T-cell (primary cell): ENCODE measurements around the gene KMT2E. TPM values are rescaled to one million over a fixed set of nuclear protein-coding genes. Genes with fewer than 3 reads are reported as not detected.
A peak's percentile ranks its signal among the peaks of the same experiment; 100 is the strongest.

ENCODE experiments used
- ATAC-seq, 4 experiments: fragments of 200-7000 bp in 3 of 4; fragments of 150-1000 bp in 1 of 4; cut with Tn5 transposase; replicated peaks in 1 of 4; 1 replicate in 3 of 4; 2 replicates in 1 of 4; pipeline ENCODE4 v1.10.0; 2021; ENCODE audit warnings: moderate library complexity in 3 of 4, mild to moderate bottlenecking in 2 of 4, moderate number of reproducible peaks in 1 of 4
- CTCF ChIA-PET, 2 donors: fragments of 300-600 bp; sonication (Branson Sonifier 250); formaldehyde crosslinking; loops; one replicate each; lab custom pipeline; 2022; ENCODE audit warnings: antibody characterized with exemption in 2 of 2; lab: Charles Lee
- POLR2A ChIA-PET, 2 donors: fragments of 300-600 bp; sonication (Branson Sonifier 250); formaldehyde crosslinking; loops; one replicate each; lab custom pipeline; 2022; ENCODE audit warnings: antibody characterized with exemption in 2 of 2; lab: Charles Lee
- DNase-seq, 35 experiments: peaks; one replicate each; pipeline versions ENCODE4 v3.0.0 to v3.0.0-alpha.2; 2013 to 2023
- H3K27ac ChIP-seq: one replicate; pipeline ENCODE4 v1.5.1; 2013; ENCODE audit warnings: low read length
- H3K27me3 ChIP-seq, 2 experiments: replicated peaks in 1 of 2; 1 replicate in 1 of 2; 2 replicates in 1 of 2; pipeline versions ENCODE4 v1.6.1 to v1.7.0; 2013; ENCODE audit warnings: low read length in 1 of 2, mixed read lengths in 1 of 2; ENCODE audit not compliant: control insufficient read depth in 2 of 2, insufficient read depth in 2 of 2; ENCODE audit errors: extremely low read depth in 1 of 2
- H3K36me3 ChIP-seq, 2 donors: 1 replicate in 1 of 2; 2 replicates in 1 of 2; pipeline versions ENCODE4 v1.6.1 to v1.7.0; 2013; ENCODE audit warnings: low read length in 1 of 2; ENCODE audit not compliant: control insufficient read depth in 2 of 2, insufficient read depth in 1 of 2; ENCODE audit errors: extremely low read depth in 1 of 2
- H3K4me1 ChIP-seq, 2 experiments: 1 replicate in 1 of 2; 2 replicates in 1 of 2; pipeline versions ENCODE4 v1.6.1 to v1.7.0; 2013; ENCODE audit warnings: low read length in 2 of 2, mixed read lengths in 1 of 2; ENCODE audit not compliant: insufficient read depth in 2 of 2, control insufficient read depth in 1 of 2; ENCODE audit errors: extremely low read depth in 1 of 2
- H3K4me3 ChIP-seq, 2 donors: 1 replicate in 1 of 2; 2 replicates in 1 of 2; pipeline versions ENCODE4 v1.5.1 to v1.7.0; 2013; ENCODE audit warnings: mild to moderate bottlenecking in 2 of 2, low read length in 1 of 2, moderate library complexity in 1 of 2; ENCODE audit not compliant: control insufficient read depth in 1 of 2; ENCODE audit errors: extremely low read depth in 1 of 2
- H3K9me3 ChIP-seq: 2 replicates; pipeline ENCODE4 v1.7.0; 2013
- H3K27ac Mint-ChIP-seq, 2 donors: one replicate each; pipeline ENCODE4 v1.8.0; 2020 to 2021; ENCODE audit warnings: mild to moderate bottlenecking in 2 of 2, mixed read lengths in 2 of 2
- H3K27me3 Mint-ChIP-seq, 2 donors: one replicate each; pipeline ENCODE4 v1.8.0; 2021 to 2022; ENCODE audit warnings: mixed read lengths in 2 of 2
- H3K36me3 Mint-ChIP-seq: one replicate; pipeline ENCODE4 v1.8.0; 2021; ENCODE audit warnings: mixed read lengths
- H3K4me1 Mint-ChIP-seq, 3 donors: one replicate each; pipeline ENCODE4 v1.8.0; 2020 to 2022; ENCODE audit warnings: mixed read lengths in 3 of 3, mild to moderate bottlenecking in 1 of 3
- H3K4me3 Mint-ChIP-seq, 3 donors: one replicate each; pipeline ENCODE4 v1.8.0; 2020 to 2022; ENCODE audit warnings: mild to moderate bottlenecking in 3 of 3, mixed read lengths in 3 of 3, moderate library complexity in 3 of 3
- H3K9me3 Mint-ChIP-seq, 3 donors: one replicate each; pipeline ENCODE4 v1.8.0; 2020 to 2022; ENCODE audit warnings: mixed read lengths in 3 of 3
- WGBS: methylation state at CpG from one replicate; pipeline ENCODE4 v1.1.5; 2013; ENCODE audit warnings: missing lambda C conversion rate; ENCODE audit not compliant: insufficient coverage; 5-methylcytosine and 5-hydroxymethylcytosine counted together
- total RNA-seq, 35 experiments: library from RNA in 6 of 35; stranded (reverse) in 6 of 35; fragments of 120-200 nt in 1 of 35; gene quantifications; one replicate each; pipeline versions ENCODE4 v1.2.1 to v1.2.4 and lab custom pipeline; 2013 to 2026

The KMT2E gene
- total RNA-seq, 5 donors from 2014 or later (not counting 1 experiment from before 2014, with no cell fraction given) = 164 to 260 (median 169) TPM

DNA sequence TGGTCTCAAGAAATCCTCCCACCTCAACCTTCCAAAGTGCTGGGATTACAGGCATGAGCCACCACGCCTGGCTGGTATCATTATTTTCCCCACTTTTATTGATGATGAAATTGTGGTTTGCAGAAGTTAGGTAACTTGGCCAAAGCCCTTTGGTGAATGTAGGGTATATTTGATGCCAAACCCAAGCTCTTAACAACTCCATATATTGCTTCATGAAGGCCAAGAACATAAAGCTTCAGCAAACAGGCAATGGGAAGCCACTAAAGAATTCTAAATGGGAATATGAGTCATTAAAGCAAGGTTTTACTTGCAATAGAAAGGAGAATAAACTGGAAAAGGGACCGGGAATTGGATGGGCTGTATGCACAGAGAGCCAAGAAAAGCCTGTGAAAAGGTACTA, 142.7 kb downstream of the KMT2E start:
- Mint-ChIP-seq H3K27ac (peak overlapping the region in 1 of 2 donors; percentile 5), H3K27me3 (no peaks in the 10 kb centered on the region), H3K36me3 (peaks cover 34% of the 10 kb centered on the region), H3K4me3 (no peak overlapping the region), H3K9me3 (no peaks in the 10 kb centered on the region), H3K4me1 (peaks cover 6 to 14% (median 9%) of the 10 kb centered on the region in 3 donors)
- ChIA-PET CTCF (no interaction called here), POLR2A (no interaction called here)
- Histone ChIP-seq H3K27ac (no peak overlapping the region), H3K9me3 (no peaks in the 10 kb centered on the region), H3K4me1 (no peaks in the 10 kb centered on the region), H3K27me3 (no peaks in the 10 kb centered on the region), H3K4me3 (no peak overlapping the region), H3K36me3 (peaks cover 0 to 38% of the 10 kb centered on the region in 2 donors)
- WGBS = 100% methylated on average over 1 of the region's 2 CpGs
- ATAC-seq (no peak), DNase-seq (no peak)

DNA sequence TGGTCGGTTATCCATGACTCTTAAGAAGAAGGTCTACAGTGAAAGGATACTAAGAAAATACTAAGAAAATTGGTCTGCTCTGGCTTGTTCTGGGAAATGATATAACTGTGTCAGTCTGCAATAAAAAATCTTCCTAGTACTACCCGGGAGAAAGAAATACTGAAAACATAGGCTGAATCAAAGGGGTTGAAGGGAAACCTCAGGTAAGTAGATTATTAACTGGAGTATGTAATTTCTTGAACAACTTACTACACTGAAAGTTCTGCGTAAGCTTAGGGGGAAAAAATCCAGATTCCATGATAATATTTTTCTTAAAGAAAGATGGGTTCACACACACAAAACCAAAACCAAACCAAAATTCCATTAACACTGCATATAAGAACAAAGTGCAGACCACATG, 143.3 kb downstream of the KMT2E start:
- Histone ChIP-seq H3K27me3 (no peaks in the 10 kb centered on the region), H3K27ac (no peak overlapping the region), H3K4me3 (no peak overlapping the region), H3K4me1 (no peaks in the 10 kb centered on the region), H3K9me3 (no peaks in the 10 kb centered on the region), H3K36me3 (peaks cover 0 to 38% of the 10 kb centered on the region in 2 donors)
- no CpG with 5 or more reads among the region's 3 CpGs for WGBS
- POLR2A ChIA-PET = no interaction called here
- Mint-ChIP-seq H3K4me1 (peaks cover 6 to 14% (median 9%) of the 10 kb centered on the region in 3 donors), H3K9me3 (no peaks in the 10 kb centered on the region), H3K36me3 (peaks cover 34% of the 10 kb centered on the region), H3K27me3 (no peaks in the 10 kb centered on the region), H3K4me3 (no peak overlapping the region), H3K27ac (no peak overlapping the region)
- CTCF ChIA-PET = interaction anchor here in 1 of 2 donors (0.6 kb wide), 1 partner anchor 277 kb away, joined by 4 read pairs; no protein-coding TSS in a partner anchor
- no peak for ATAC-seq
- no peak for DNase-seq

DNA sequence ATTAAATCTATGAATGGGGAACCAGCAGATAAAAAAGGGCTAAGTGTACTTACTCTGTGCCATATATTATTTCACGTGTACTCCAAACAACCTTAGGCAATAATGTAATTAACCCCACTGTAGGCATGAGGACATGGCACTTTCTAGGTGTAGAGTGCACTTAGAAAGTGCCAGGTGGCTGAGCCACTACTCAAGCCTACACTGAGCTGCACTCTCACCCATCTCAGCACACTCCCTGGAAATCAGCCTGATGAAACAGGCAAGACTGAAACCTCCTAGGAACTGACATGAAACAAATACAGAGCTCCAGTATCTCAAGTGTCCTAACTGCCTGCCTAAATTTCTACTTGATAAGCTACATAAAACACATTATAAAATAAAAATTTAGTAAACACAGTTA, 147.4 kb downstream of the KMT2E start:
- ChIA-PET CTCF (no interaction called here), POLR2A (interaction anchor here in 1 of 2 donors (0.6 kb wide), 2 partner anchors 19 to 63 kb away, joined by 4 to 6 read pairs; no protein-coding TSS in a partner anchor)
- no peaks in the 10 kb centered on the region for H3K4me1 ChIP-seq
- Mint-ChIP-seq H3K4me3 (no peak overlapping the region), H3K27me3 (no peaks in the 10 kb centered on the region), H3K27ac (no peak overlapping the region), H3K4me1 (peaks cover 2 to 6% (median 2%) of the 10 kb centered on the region in 3 donors), H3K9me3 (no peaks in the 10 kb centered on the region), H3K36me3 (peaks cover 50% of the 10 kb centered on the region)
- no peaks in the 10 kb centered on the region for H3K9me3 ChIP-seq
- ATAC-seq (no peak), DNase-seq (no peak)
- peaks cover 4 to 52% of the 10 kb centered on the region in 2 donors for H3K36me3 ChIP-seq
- no peaks in the 10 kb centered on the region for H3K27me3 ChIP-seq
- H3K27ac ChIP-seq = no peak overlapping the region
- no CpG with 5 or more reads among the region's 1 CpG for WGBS
- no peak overlapping the region for H3K4me3 ChIP-seq
